GM19324 (cell line): ENCODE data around the gene CLCN6.

ENCODE experiments used
- ATAC-seq: cut with Tn5 transposase; IDR thresholded peaks from one replicate; pipeline ENCODE4 v1.9.1; 2021; ENCODE audit warnings: mild to moderate bottlenecking, moderate library complexity; ENCODE audit not compliant: unreplicated experiment, low FRiP score

CLCN6 gene

GRCh38 chr1:11823366-11824137 lies 17.6 kb downstream of the CLCN6 start:
- no peak for ATAC-seq

- no peak for ATAC-seq
Measured at GRCh38 chr1:11825131-11825530, 19.1 kb downstream of the CLCN6 start.

GRCh38 chr1:11826946-11827345 lies 21.0 kb downstream of the CLCN6 start:
- ATAC-seq, result no peak

DNA sequence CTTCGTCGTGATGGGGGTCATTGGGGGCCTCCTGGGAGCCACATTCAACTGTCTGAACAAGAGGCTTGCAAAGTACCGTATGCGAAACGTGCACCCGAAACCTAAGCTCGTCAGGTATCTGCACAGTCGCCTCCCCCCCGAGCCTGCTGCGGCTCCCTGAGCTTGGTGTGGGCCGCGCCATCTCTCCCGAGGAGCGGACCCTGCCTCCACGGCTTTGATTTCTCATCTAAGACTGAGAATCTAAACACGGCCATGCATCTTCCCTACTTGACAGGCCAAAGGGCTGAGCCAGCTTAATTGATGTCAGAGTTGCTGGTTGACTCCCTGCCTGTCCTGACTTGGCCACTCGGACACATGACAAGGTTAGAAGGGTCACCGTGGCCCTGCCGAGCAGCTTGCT lies 22.5 kb downstream of the CLCN6 start:
- ATAC-seq, result no peak

DNA sequence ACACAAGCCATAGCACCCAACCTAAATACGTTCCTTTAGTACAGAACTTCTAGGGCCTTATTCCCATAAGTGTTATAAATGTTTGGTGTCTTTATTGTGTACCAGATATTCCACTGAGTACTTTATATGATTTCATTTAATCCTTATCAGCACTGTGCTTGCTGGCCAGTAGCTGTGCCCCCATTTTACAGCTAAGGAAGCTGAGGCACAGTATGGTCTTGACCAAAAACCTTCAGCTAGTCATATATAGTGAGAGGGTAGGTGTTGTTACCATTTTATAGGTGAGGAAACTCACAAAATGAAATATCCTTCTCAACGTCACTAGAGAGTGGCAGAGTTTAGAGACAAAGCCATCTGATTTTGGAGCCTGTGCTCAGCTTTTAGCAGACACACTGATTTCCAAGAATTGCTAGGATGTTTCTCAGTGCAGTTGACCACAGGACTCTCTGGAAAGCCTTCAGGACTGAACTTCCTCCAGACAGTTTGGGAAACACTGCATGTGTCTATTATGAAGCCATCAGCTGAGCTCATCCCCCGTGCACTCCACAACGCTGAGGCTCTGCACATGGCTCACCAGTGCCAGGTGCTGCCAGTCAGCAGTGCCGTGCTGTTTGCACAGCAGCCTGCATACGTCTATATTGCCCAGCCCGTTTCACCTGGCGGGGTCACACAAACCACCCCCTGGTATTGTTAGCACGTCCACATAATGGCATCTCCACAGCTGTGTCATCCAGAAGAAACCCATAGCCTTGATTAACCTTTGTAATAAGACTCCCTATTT lies 26.1 kb downstream of the CLCN6 start:
- ATAC-seq, result no peak

DNA sequence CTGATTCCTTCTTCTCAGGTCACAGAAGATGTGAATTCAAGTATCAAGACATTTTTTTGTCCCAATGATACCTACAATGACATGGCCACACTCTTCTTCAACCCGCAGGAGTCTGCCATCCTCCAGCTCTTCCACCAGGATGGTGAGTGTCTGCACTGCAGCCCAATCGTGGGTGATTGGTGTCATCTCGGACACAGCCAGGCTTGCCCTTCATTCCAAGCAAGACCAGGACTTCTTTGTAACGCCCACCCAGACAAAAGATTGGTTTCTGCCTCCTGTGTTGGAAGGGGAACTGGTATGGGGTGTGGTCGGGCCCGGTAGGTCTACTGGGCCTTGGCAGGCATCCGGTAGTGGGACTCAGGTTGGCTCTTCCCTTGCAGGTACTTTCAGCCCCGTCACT lies 27.5 kb downstream of the CLCN6 start:
- no peak for ATAC-seq

DNA sequence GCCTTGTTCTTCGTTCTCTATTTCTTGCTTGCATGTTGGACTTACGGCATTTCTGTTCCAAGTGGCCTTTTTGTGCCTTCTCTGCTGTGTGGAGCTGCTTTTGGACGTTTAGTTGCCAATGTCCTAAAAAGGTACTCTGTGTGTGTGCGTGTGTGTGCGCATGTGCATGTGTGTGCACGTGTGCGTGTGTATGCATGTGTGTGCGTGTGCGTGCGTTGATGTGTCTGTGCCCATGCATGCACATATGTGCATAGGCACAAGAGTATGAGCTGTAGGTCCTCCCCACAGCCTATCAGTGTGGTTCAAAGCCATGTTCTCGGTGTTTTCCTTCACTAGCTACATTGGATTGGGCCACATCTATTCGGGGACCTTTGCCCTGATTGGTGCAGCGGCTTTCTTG lies 27.9 kb downstream of the CLCN6 start:
- ATAC-seq, result no peak

- ATAC-seq, result no peak
Measured at GRCh38 chr1:11835441-11836225, 29.6 kb downstream of the CLCN6 start.

GRCh38 chr1:11836955-11837766 lies 31.2 kb downstream of the CLCN6 start:
- no peak for ATAC-seq

GRCh38 chr1:11837767-11838348 lies 31.9 kb downstream of the CLCN6 start:
- no peak for ATAC-seq

GRCh38 chr1:11838349-11839272 lies 32.6 kb downstream of the CLCN6 start:
- no peak for ATAC-seq

- ATAC-seq, result no peak
Measured at GRCh38 chr1:11839727-11840705, 34.0 kb downstream of the CLCN6 start.

- ATAC-seq, result no peak
Measured at GRCh38 chr1:11841245-11842153, 35.5 kb downstream of the CLCN6 start.

DNA sequence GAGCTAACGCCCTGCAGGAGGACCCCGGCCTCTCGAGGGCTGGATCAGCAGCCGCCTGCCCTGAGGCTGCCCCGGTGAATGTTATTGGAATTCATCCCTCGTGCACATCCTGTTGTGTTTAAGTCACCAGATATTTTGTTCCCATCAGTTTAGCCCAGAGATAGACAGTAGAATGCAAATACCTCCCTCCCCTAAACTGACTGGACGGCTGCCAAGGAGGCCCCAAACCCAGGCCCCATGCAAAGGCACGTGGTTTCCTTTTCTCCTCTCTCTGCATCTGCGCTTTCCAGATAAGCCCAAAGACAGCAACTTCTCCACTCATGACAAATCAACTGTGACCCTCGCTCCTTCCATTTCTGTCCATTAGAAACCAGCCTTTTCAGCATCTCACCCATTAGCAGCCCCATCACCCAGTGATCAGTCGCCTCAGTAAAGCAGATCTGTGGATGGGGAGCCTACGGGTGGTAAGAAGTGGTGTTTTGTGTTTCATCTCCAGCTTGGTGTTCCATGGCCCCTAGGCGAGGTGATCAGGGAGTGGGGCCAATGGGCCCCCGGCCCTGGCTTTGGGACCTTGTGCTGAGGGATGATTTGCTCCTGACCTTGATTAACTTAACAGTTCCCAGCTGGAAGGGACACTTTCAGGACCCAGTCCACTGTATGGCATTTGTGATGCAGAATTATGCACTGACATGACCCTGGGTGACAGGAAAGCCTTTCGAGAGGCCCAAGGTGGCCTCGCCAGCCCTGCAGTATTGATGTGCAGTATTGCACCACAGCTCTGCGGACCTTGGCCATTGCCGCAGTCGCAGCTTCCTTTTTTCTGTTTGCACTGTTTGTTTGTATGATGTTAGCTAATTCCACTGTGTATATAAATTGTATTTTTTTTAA lies 36.4 kb downstream of the CLCN6 start:
- ATAC-seq, result no peak

DNA sequence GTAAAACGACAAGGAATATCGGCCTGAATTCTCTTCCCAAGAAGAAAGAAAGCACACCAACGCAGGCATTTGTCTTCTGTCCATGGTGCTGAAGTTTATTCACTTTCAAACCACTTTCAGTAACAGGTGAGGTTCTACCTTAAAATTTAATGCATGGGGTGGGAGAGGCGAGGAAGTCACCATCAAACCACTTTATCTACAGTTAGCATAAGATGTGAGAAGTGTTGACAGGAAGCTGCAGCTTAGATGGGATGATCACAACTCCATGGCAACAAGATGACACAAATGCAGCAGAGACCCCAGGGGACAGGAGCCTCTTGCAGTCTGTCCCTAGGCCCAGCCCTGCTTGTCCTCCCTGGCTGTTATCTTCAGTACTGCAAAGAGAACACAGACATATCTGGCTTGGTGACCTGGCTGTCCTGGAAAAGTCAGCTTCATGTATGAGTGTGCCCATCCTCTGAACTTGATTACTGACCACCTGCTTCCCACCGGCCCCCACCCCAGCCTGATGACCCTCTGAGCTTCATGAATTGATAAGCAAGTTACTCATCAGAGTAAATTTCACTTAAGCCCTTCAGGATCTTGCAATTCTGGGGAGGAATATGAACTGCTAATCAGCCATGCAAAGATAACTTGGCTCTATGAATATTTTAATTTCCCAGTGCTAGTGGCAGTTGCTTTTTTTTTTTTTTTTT lies 39.8 kb downstream of the CLCN6 start:
- no peak for ATAC-seq
